GM13976 (cell line): ENCODE results near the gene C6orf89.
"Not testable (repeated sequence)": the region's sequence is repeated elsewhere in the genome, so short reads cannot be mapped to it uniquely, and the experiment has no call there.

ENCODE experiments used
- DNase-seq: peaks from one replicate; pipeline ENCODE4 v3.0.0; 2012; ENCODE audit warnings: low spot score
- in situ Hi-C: fragments of 300-500 bp; cut with MboI; formaldehyde crosslinking; loops from one replicate; pipeline ENCODE4 v1.12.0; 2022; ENCODE audit warnings: low sequenced_read_pairs, mixed read lengths, inconsistent platforms; ENCODE audit not compliant: unreplicated experiment
- TF ChIP-seq, protein P1 (sequence below): IDR thresholded peaks from 2 replicates; pipeline ENCODE4 v1.5.1; 2012; ENCODE audit warnings: borderline replicate concordance, mild to moderate bottlenecking; ENCODE audit not compliant: insufficient read depth; ENCODE audit errors: extremely low read depth, missing control alignments, control extremely low read depth

C6orf89 gene

GRCh38 chr6:36933519-36933918, 47.8 kb downstream of the C6orf89 start:
- in situ Hi-C loops, result no loop called here
- DNase-seq, result no peak
- TF ChIP-seq, protein P1, sequence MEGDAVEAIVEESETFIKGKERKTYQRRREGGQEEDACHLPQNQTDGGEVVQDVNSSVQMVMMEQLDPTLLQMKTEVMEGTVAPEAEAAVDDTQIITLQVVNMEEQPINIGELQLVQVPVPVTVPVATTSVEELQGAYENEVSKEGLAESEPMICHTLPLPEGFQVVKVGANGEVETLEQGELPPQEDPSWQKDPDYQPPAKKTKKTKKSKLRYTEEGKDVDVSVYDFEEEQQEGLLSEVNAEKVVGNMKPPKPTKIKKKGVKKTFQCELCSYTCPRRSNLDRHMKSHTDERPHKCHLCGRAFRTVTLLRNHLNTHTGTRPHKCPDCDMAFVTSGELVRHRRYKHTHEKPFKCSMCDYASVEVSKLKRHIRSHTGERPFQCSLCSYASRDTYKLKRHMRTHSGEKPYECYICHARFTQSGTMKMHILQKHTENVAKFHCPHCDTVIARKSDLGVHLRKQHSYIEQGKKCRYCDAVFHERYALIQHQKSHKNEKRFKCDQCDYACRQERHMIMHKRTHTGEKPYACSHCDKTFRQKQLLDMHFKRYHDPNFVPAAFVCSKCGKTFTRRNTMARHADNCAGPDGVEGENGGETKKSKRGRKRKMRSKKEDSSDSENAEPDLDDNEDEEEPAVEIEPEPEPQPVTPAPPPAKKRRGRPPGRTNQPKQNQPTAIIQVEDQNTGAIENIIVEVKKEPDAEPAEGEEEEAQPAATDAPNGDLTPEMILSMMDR, result no peak

GRCh38 chr6:36934901-36935300, 49.1 kb downstream of the C6orf89 start:
- TF ChIP-seq, protein P1, result no peak
- no peak for DNase-seq
- in situ Hi-C loops, result no loop called here

- TF ChIP-seq, protein P1, result no peak
- in situ Hi-C loops, result no loop called here
- no peak for DNase-seq
Observed at GRCh38 chr6:36936824-36937223, 51.1 kb downstream of the C6orf89 start.

DNA sequence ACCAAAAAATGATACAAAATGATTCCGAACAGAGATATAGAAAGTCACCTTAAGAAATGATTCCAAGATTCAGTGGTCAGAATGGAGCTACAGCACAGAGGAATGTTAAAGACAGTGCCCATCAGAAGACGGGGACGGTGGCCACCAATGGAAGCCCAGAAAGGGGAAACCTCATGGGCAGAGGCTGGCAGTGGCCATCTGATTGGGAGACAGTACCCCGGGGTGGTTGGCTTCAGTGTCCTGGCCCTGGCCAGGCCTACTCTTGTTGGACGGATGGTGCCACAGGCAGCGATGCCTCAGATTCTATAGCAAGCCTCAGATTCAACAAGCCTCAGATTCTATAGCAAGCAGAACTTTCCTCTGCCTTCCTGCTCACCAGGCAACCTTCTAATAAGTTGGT, 52.1 kb downstream of the C6orf89 start:
- TF ChIP-seq, protein P1, result no peak
- no peak for DNase-seq
- in situ Hi-C loops, result no loop called here

DNA sequence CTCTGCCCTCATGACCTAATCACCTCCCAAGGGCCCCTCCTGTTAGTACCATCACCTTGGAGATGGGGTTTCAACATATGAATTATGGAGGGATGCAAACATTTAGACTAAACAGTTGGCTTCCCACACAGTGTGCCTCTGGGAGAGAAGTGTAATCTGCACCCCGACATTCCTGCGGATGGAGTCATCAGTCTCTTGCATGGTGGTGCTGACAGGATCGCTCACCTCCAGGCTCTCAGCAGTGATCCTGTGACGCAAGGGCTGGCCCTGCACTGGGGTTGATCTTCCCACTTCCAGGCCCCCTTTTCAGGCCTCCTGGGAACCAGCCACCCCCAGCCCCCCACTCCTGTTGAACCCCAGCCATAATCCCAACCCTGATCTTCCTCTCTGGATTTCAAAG, 52.8 kb downstream of the C6orf89 start:
- no peak for DNase-seq
- in situ Hi-C loops, result no loop called here
- TF ChIP-seq, protein P1, result no peak

GRCh38 chr6:36939005-36939404, 53.3 kb downstream of the C6orf89 start:
- DNase-seq, in situ Hi-C loops: not testable (repeated sequence)

DNA sequence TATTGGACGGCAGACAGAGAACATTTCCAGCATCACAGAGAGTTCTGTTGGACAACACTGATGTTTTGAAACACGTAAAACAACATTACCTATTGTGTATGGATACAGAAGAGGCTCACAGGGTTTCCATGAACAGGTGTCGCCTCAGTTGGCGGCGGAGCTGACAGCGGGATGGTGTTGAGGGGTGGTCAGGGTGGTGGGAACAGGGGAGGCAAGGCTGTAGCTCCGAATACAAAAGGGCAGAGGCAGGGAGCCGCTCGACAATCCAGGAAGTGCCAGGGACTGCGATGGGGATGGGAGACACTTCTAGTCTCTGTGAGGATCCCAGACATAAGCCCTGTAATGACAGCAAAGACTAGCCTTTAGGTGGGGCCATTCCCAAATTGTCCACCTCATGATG, 54.3 kb downstream of the C6orf89 start:
- in situ Hi-C loops, result no loop called here
- TF ChIP-seq, protein P1, result no peak
- DNase-seq, result peak; percentile 12

DNA sequence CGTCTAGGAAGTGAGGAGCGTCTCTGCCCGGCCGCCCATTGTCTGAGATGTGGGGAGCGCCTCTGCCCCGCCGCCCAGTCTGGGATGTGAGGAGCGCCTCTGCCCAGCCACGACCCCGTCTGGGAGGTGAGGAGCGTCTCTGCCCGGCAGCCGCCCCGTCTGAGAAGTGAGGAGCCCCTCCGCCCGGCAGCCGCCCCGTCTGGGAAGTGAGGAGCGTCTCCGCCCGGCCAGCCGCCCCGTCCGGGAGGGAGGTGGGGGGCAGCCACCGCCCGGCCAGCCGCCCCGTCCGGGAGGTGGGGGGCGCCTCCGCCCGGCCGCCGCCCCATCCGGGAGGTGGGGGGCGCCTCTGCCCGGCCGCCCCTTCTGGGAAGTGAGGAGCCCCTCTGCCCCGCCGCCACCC, 55.8 kb downstream of the C6orf89 start:
- in situ Hi-C loops, DNase-seq: not testable (repeated sequence)

DNA sequence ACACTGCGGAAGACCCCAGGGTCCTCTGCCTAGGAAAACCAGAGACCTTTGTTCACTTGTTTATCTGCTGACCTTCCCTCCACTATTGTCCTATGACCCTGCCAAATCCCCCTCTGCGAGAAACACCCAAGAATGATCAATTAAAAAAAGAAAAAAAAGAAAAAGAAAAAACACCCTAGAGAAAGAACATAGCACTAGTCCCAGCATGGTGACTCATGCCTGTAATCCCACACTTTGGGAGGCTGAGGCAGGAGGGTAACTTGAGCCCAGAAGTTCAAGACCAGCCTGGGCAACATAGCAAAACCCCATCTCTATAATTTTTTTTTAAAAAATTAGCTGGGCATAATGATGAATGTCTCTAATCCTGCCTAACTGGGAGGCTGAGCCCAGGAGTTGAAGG, 56.6 kb downstream of the C6orf89 start:
- in situ Hi-C loops, DNase-seq: not testable (repeated sequence)
